Thoracic aorta (tissue), 2 donors: ENCODE data around the gene LRRC32. TPM values are rescaled to one million over a fixed set of nuclear protein-coding genes. Genes with fewer than 3 reads are reported as not detected.
"Not testable (repeated sequence)": the region's sequence is repeated elsewhere in the genome, so short reads cannot be mapped to it uniquely, and the experiment has no call there.

Experiments used
- ATAC-seq: fragments of 150-250 bp; one replicate; pipeline ENCODE4 v1.8.0; 2017; ENCODE audit warnings: low read depth; ENCODE audit not compliant: insufficient number of reproducible peaks, low FRiP score
- DNase-seq: peaks from one replicate; pipeline ENCODE4 v3.0.0-alpha.2; 2020; ENCODE audit warnings: low spot score
- H3K27ac ChIP-seq, 2 donors: fragments of 200-600 bp; sonication (generic); 1 replicate in 1 of 2; 2 replicates in 1 of 2; pipeline ENCODE4 v1.5.1; 2016; ENCODE audit warnings: mild to moderate bottlenecking in 2 of 2, moderate library complexity in 2 of 2
- H3K27me3 ChIP-seq: fragments of 200-600 bp; sonication (generic); replicated peaks from 2 replicates; pipeline ENCODE4 v1.6.0; 2016; ENCODE audit warnings: mild to moderate bottlenecking; ENCODE audit not compliant: insufficient read depth
- H3K36me3 ChIP-seq: fragments of 200-600 bp; sonication (generic); one replicate; pipeline ENCODE4 v1.5.1; 2016
- H3K4me1 ChIP-seq, 2 donors: fragments of 200-600 bp; sonication (generic); 1 replicate in 1 of 2; 2 replicates in 1 of 2; pipeline versions ENCODE4 v1.5.1 to v1.6.0; 2016; ENCODE audit warnings: low read depth in 2 of 2, mild to moderate bottlenecking in 1 of 2; ENCODE audit not compliant: control insufficient read depth in 1 of 2
- H3K4me3 ChIP-seq: fragments of 200-600 bp; sonication (generic); 2 replicates; pipeline ENCODE4 v1.5.1; 2016; ENCODE audit warnings: mild to moderate bottlenecking
- H3K9me3 ChIP-seq: fragments of 200-600 bp; sonication (generic); 2 replicates; pipeline ENCODE4 v1.5.1; 2016
- total RNA-seq, 2 donors: library from RNA; depleted of rRNA; stranded (reverse); fragments of >200 nt; gene quantifications; one replicate each; pipeline versions ENCODE4 v1.1.0 to v1.2.3, GENCODE V29; 2016
- TF ChIP-seq, protein P1 (sequence below): fragments of 200-600 bp; sonication (generic); IDR thresholded peaks from one replicate; pipeline ENCODE4 v1.5.1; 2019; ENCODE audit warnings: antibody characterized with exemption

LRRC32 gene
- total RNA-seq, 2 donors from 2014 or later, result 133 to 214 TPM

DNA sequence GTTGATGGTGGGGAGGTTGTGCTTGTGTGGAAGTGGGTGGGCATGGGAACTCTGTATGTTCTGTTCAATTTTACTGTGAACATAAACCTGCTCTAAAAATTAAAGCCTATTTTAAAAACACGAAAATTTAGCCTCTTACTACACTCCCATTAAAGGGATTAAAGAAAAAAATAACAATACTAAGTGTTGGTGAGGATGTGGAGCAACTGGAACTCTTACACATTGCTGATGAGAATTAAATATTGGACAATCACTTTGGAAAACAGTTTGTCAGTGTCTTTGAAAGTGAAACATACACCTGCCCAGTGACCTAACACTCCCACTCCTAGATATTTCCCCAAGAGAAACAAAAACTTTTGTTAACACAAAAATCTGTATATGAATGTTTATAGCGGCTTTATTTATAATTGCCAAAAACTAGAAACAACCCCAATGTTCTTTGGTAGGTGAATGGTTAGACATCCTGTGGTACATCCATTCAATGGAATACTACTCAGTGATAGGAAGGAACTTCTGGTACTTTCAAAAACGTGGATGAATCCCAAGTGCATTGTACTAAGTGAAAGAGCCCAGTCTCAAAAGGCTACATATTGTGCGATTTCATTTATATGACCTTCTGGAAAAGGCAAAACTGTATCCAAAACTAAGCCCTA, 23.5 kb downstream of the LRRC32 start:
- no peak overlapping the region for H3K4me3 ChIP-seq
- H3K9me3 ChIP-seq, result peaks cover 4% of the 10 kb centered on the region
- H3K27ac ChIP-seq, result no peak overlapping the region
- TF ChIP-seq, protein P1, sequence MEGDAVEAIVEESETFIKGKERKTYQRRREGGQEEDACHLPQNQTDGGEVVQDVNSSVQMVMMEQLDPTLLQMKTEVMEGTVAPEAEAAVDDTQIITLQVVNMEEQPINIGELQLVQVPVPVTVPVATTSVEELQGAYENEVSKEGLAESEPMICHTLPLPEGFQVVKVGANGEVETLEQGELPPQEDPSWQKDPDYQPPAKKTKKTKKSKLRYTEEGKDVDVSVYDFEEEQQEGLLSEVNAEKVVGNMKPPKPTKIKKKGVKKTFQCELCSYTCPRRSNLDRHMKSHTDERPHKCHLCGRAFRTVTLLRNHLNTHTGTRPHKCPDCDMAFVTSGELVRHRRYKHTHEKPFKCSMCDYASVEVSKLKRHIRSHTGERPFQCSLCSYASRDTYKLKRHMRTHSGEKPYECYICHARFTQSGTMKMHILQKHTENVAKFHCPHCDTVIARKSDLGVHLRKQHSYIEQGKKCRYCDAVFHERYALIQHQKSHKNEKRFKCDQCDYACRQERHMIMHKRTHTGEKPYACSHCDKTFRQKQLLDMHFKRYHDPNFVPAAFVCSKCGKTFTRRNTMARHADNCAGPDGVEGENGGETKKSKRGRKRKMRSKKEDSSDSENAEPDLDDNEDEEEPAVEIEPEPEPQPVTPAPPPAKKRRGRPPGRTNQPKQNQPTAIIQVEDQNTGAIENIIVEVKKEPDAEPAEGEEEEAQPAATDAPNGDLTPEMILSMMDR, result no peak
- no peaks in the 10 kb centered on the region for H3K27me3 ChIP-seq
- H3K36me3 ChIP-seq, result no peaks in the 10 kb centered on the region
- DNase-seq (no peak), ATAC-seq (no peak)
- H3K4me1 ChIP-seq, result peaks cover 26 to 28% of the 10 kb centered on the region in 2 donors

DNA sequence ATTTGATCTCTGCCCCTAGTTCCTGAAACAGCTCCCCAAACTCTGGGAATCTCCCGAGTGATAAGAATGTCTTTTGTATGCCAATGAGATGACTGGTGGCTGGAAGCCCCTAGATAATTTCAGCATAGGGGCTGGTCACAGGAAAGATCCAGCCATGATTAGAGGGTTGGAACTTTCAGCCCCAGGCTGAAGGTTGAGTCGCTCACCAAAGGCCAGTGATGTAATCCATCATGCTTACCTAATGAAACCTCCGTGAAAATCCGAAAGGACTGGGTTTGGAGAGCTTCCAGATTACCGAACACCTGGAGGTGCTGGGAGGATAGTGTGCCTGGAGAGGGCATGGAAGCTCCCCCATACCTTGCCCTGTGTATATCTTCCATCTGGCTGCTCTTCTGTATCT, 26.0 kb downstream of the LRRC32 start:
- no peak for ATAC-seq
- H3K27me3 ChIP-seq, result no peaks in the 10 kb centered on the region
- peaks cover 4% of the 10 kb centered on the region for H3K9me3 ChIP-seq
- no peak overlapping the region for H3K27ac ChIP-seq
- peaks cover 9 to 11% of the 10 kb centered on the region in 2 donors for H3K4me1 ChIP-seq
- H3K4me3 ChIP-seq, result no peak overlapping the region
- no peaks in the 10 kb centered on the region for H3K36me3 ChIP-seq
- TF ChIP-seq, protein P1, result no peak
- no peak for DNase-seq

DNA sequence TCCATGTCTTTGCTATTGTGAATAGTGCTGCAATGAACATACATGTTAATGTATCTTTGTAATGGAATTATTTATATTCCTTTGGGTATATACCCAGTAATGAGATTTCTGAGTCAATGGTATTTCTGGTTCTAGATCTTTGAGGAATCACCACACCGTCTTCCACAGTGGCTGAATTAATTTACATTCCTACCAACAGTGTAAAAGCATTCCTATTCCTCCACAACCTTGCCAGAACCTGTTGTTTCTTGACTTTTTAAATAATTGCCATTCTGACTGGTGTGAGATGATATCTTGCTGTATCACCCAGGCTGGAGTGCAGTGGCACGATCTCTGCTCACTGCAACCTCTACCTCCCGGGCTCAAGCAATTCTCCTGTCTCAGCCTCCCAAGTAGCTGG, 26.8 kb downstream of the LRRC32 start:
- ATAC-seq, DNase-seq, H3K27ac ChIP-seq, H3K9me3 ChIP-seq, H3K4me3 ChIP-seq, H3K36me3 ChIP-seq, H3K27me3 ChIP-seq, H3K4me1 ChIP-seq: not testable (repeated sequence)

DNA sequence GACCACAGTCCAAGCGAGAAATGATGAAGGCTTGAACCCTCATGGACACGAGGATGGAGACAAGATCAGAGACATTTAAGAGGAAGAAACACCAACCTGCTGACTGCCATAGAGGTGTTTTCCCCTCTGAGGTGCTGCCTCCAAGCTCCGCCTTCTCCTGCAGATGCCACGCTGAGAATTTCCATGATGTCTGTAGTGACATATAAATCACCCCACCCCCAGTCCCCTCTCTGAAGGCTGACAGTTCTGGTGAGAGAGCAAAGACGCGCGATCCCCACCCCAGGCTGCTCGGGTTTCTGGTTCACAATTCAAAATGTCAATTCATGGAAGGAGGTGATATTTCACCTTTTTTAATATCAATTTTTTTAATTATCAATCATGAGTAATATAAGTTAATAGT, 28.2 kb downstream of the LRRC32 start:
- H3K9me3 ChIP-seq, result peaks cover 3% of the 10 kb centered on the region

DNA sequence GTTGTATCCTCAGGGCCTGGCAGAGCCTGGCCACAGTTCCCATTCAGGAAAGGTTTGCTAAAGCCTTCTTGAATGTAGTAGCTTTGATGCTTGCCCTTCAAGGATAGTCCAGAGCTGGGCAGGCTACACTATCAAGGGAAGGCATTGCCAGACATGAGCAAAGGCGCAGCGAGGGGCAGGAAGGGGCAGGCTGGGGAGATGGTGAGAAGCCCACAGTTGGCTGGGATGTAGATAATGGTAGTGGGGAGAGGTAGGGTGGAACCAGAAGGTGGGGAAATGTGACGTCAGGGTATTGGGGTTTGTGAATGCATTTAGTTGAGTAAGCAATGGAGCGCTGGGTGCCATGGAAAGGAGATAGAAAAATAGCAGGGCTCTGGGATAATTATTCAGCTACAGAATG, 28.6 kb downstream of the LRRC32 start:
- no peaks in the 10 kb centered on the region for H3K9me3 ChIP-seq
- no peaks in the 10 kb centered on the region for H3K27me3 ChIP-seq
- no peak for DNase-seq
- no peak for ATAC-seq
- no peak overlapping the region for H3K27ac ChIP-seq
- no peaks in the 10 kb centered on the region for H3K36me3 ChIP-seq
- TF ChIP-seq, protein P1, result no peak
- peaks cover 0 to 12% of the 10 kb centered on the region in 2 donors for H3K4me1 ChIP-seq
- no peak overlapping the region for H3K4me3 ChIP-seq

More for the DNA sequence above, 28.2 kb downstream of the LRRC32 start:
- DNase-seq (no peak), ATAC-seq (no peak)
- no peak overlapping the region for H3K4me3 ChIP-seq
- H3K4me1 ChIP-seq, result peaks cover 0 to 8% of the 10 kb centered on the region in 2 donors
- no peaks in the 10 kb centered on the region for H3K27me3 ChIP-seq
- TF ChIP-seq, protein P1, result no peak
- no peaks in the 10 kb centered on the region for H3K36me3 ChIP-seq
- no peak overlapping the region for H3K27ac ChIP-seq

DNA sequence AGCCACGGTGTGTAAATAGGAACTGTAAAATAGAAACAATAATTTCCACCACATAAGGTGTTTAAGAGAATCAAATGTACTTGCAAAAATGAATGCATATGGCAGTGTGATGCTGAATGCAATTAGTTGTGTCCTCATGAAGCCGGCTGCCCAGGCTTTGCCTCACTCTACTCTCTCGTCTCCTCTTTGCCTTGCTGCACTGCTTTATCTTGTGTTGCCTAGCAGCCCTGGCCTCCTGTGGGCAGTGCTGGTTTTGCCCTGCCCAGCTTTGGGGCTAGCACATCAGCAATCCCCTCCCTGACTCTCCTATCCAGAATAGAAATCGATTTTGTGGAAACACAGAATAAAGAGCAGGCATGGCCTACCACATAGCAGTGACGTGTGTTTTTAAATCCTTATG, 30.0 kb downstream of the LRRC32 start:
- Histone ChIP-seq H3K4me3 (no peak overlapping the region), H3K9me3 (no peaks in the 10 kb centered on the region), H3K27ac (no peak overlapping the region), H3K4me1 (peaks cover 0 to 26% of the 10 kb centered on the region in 2 donors), H3K27me3 (no peaks in the 10 kb centered on the region), H3K36me3 (no peaks in the 10 kb centered on the region)
- no peak for DNase-seq
- no peak for ATAC-seq
- TF ChIP-seq, protein P1, result no peak
